GM12875 (cell line): Measurements from ENCODE around the gene SH3GL1.

Experiments used
- H3K4me3 ChIP-seq: one replicate; pipeline ENCODE4 v1.5.1; 2011; ENCODE audit warnings: low read depth, low read length, control low read depth
- CTCF ChIP-seq: IDR thresholded peaks from 2 replicates; pipeline ENCODE4 v1.5.1; 2011; ENCODE audit warnings: low read depth, mild to moderate bottlenecking, control low read depth, inconsistent platforms, low read length, moderate library complexity, borderline replicate concordance; ENCODE audit not compliant: insufficient read depth

Gene SH3GL1

GRCh38 chr19:4439243-4439642 is 38.9 kb upstream of the SH3GL1 start:
- TF ChIP-seq CTCF, result no peak
- H3K4me3 ChIP-seq, result no peak overlapping the region

- H3K4me3 ChIP-seq, result no peak overlapping the region
- no peak for TF ChIP-seq CTCF
Measured at GRCh38 chr19:4437103-4437502, 36.8 kb upstream of the SH3GL1 start.

- H3K4me3 ChIP-seq, result no peak overlapping the region
- no peak for TF ChIP-seq CTCF
Measured at GRCh38 chr19:4436231-4436630, 35.9 kb upstream of the SH3GL1 start.

GRCh38 chr19:4434391-4434790 is 34.0 kb upstream of the SH3GL1 start:
- no peak for TF ChIP-seq CTCF
- no peak overlapping the region for H3K4me3 ChIP-seq

GRCh38 chr19:4432918-4433506 is 32.7 kb upstream of the SH3GL1 start:
- TF ChIP-seq CTCF, result no peak

GRCh38 chr19:4431808-4432674 is 31.7 kb upstream of the SH3GL1 start:
- no peak for TF ChIP-seq CTCF
- no peak overlapping the region for H3K4me3 ChIP-seq

More at GRCh38 chr19:4432918-4433506, 32.7 kb upstream of the SH3GL1 start:
- H3K4me3 ChIP-seq, result no peak overlapping the region

- no peak for TF ChIP-seq CTCF
- no peak overlapping the region for H3K4me3 ChIP-seq
Measured at GRCh38 chr19:4431296-4431695, 30.9 kb upstream of the SH3GL1 start.
